Stomach (tissue), 19 donors: ENCODE data around the gene ST8SIA3. TPM values are rescaled to one million over a fixed set of nuclear protein-coding genes. Genes with fewer than 3 reads are reported as not detected.

Source experiments
- DNase-seq, 2 donors: peaks; one replicate each; pipeline versions ENCODE4 v3.0.0 to v3.0.0-alpha.2; 2013 to 2019
- H3K27ac ChIP-seq, 5 donors: fragments of 200-600 bp in 4 of 5; sonication (generic) in 4 of 5; one replicate each; pipeline ENCODE4 v1.5.1; 2013 to 2019; ENCODE audit warnings: mild to moderate bottlenecking in 1 of 5, moderate library complexity in 1 of 5
- H3K27me3 ChIP-seq, 3 donors: fragments of 200-600 bp; sonication (generic); one replicate each; pipeline ENCODE4 v1.5.1; 2017 to 2019; ENCODE audit warnings: mixed run types in 1 of 3
- H3K36me3 ChIP-seq, 4 donors: fragments of 200-600 bp; sonication (generic); 1 replicate in 3 of 4; 2 replicates in 1 of 4; pipeline ENCODE4 v1.5.1; 2016 to 2019
- H3K4me1 ChIP-seq, 4 donors: fragments of 200-600 bp; sonication (generic); one replicate each; pipeline ENCODE4 v1.5.1; 2016 to 2019
- H3K4me3 ChIP-seq, 4 donors: fragments of 200-600 bp; sonication (generic) in 3 of 4; one replicate each; pipeline ENCODE4 v1.5.1; 2016 to 2019; ENCODE audit warnings: mild to moderate bottlenecking in 1 of 4
- H3K9me3 ChIP-seq, 4 donors: fragments of 200-600 bp; sonication (generic); one replicate each; pipeline ENCODE4 v1.5.1; 2016 to 2019
- CTCF ChIP-seq, 7 experiments: fragments of 450-650 bp in 4 of 7; fragments of 200-600 bp in 3 of 7; sonication (generic) in 3 of 7; IDR thresholded peaks; one replicate each; pipeline ENCODE4 v1.5.1; 2016 to 2019; ENCODE audit warnings: antibody characterized with exemption in 7 of 7, control low read depth in 2 of 7, mild to moderate bottlenecking in 1 of 7
- EP300 ChIP-seq: sonication (generic); formaldehyde crosslinking; IDR thresholded peaks from one replicate; pipeline ENCODE4 v1.6.1; 2017; ENCODE audit warnings: antibody characterized with exemption
- POLR2A ChIP-seq, 4 donors: fragments of 450-650 bp; IDR thresholded peaks; one replicate each; pipeline ENCODE4 v1.6.1; 2016; ENCODE audit warnings: antibody characterized with exemption in 4 of 4, control low read depth in 2 of 4, mild to moderate bottlenecking in 1 of 4, moderate library complexity in 1 of 4
- POLR2AphosphoS5 ChIP-seq, 3 donors: sonication (generic); formaldehyde crosslinking; IDR thresholded peaks; one replicate each; pipeline ENCODE4 v1.6.1; 2016; ENCODE audit warnings: antibody characterized with exemption in 3 of 3
- WGBS, 5 donors: extraction: QIAGEN DNeasy Blood & Tissue Kit in 3 of 5; methylation state at CpG; one replicate each; pipeline versions ENCODE4 v1.1.5 to v1.1.7; 2013 to 2018; 5-methylcytosine and 5-hydroxymethylcytosine counted together
- intact Hi-C: fragments of 100-400 bp; cut with DNase I; formaldehyde crosslinking; loops from one replicate; pipeline ENCODE4 v1.15.1; 2023; ENCODE audit warnings: low total_unique reads
- long read RNA-seq, 10 donors: transcript quantifications; one replicate each; lab custom pipeline, GENCODE V29; 2026
- polyA plus RNA-seq, 3 donors: library from polyadenylated mRNA; stranded (reverse); fragments of 200-250 nt; gene quantifications; one replicate each; pipeline ENCODE4 v1.2.3, GENCODE V29; 2013
- total RNA-seq, 5 donors: library from RNA; depleted of rRNA; stranded (reverse); fragments of >200 nt; gene quantifications; one replicate each; pipeline versions ENCODE4 v1.1.0 to v1.2.3, GENCODE V29; 2014 to 2016
- donor health status: healthy with polysubstance abuse.
- donor health status: Bipolar disorder and iron deficiency.
- donor health status: healthy.

ST8SIA3 gene, protein sequence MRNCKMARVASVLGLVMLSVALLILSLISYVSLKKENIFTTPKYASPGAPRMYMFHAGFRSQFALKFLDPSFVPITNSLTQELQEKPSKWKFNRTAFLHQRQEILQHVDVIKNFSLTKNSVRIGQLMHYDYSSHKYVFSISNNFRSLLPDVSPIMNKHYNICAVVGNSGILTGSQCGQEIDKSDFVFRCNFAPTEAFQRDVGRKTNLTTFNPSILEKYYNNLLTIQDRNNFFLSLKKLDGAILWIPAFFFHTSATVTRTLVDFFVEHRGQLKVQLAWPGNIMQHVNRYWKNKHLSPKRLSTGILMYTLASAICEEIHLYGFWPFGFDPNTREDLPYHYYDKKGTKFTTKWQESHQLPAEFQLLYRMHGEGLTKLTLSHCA
- total RNA-seq (under 1 TPM in 1 of 5 donors, not detected in 4; 0.55 TPM), polyA plus RNA-seq (under 1 TPM in 2 of 3 donors, not detected in 1; 0.35 to 0.56 TPM)
- long read RNA-seq, donor 1, result 0 reads
- long read RNA-seq, donor 2, full-length matches to known transcripts, result 2 of 2 reads
- long read RNA-seq, donor 2, partial matches to known transcripts, result 0 of 2 reads
- long read RNA-seq, donor 2, other reads (novel, unspliced or antisense), result 0 of 2 reads
- long read RNA-seq, donor 3, full-length matches to known transcripts, result 1 of 1 reads
- long read RNA-seq, donor 3, partial matches to known transcripts, result 0 of 1 reads
- long read RNA-seq, donor 3, other reads (novel, unspliced or antisense), result 0 of 1 reads
- long read RNA-seq, donor 4, result 0 reads
- long read RNA-seq, donor 5, result 0 reads
- long read RNA-seq, donor 6, full-length matches to known transcripts, result 1 of 1 reads
- long read RNA-seq, donor 6, partial matches to known transcripts, result 0 of 1 reads
- long read RNA-seq, donor 6, other reads (novel, unspliced or antisense), result 0 of 1 reads
- long read RNA-seq, donor 7, result 0 reads
- long read RNA-seq, donor 8, result 0 reads
- long read RNA-seq, donor 9, full-length matches to known transcripts, result 1 of 1 reads
- long read RNA-seq, donor 9, partial matches to known transcripts, result 0 of 1 reads
- long read RNA-seq, donor 9, other reads (novel, unspliced or antisense), result 0 of 1 reads
- long read RNA-seq, donor 10, result 0 reads

DNA sequence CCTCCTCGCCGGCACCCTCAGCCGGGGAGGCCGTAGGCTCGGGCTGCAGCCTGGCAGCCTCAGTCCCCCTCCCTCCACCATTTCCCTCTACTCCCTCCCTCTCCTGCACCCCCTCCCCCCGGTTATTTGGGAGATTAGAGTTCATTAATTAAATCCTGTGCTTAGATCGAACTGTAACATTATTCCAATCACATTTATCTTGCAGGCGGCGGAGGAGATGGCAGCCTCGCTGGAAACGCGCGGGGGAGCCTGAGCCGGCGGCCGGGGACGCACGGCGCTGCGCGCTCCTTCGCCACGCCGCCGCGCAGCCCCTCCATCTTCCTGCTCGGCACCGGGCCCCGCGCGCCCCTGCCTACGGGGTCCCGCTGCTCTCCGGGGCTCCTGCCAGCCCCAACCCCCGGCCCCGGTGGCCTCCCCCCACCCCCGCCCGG is at the start of gene ST8SIA3:
Gene ST8SIA3, plus strand, starts transcription at position 287 of the 431 bp plus-strand sequence. CDS start 290 bp downstream, outside the sequence.
- Histone ChIP-seq H3K27ac (no peak within 1 kb of the TSS), H3K9me3 (peaks cover 0 to 16% (median 5%) of the 10 kb centered on the region in 4 donors), H3K36me3 (no peaks in the 10 kb centered on the region), H3K4me1 (peaks cover 0 to 25% (median 10%) of the 10 kb centered on the region in 4 donors), H3K4me3 (peak within 1 kb of the TSS in 1 of 4 donors; percentile 2), H3K27me3 (peaks cover 16 to 91% (median 44%) of the 10 kb centered on the region in 3 donors)
- WGBS, 5 donors, result 4 to 6% (median 5%) methylated on average over 20 to 38 of the region's 38 CpGs
- TF ChIP-seq EP300, result no peak
- TF ChIP-seq POLR2A (IDR thresholded peaks at IDR 0.05), result no peak
- no peak for TF ChIP-seq POLR2AphosphoS5 (IDR thresholded peaks at IDR 0.05)
- intact Hi-C loops, result no loop called here
- peak in 1 of 2 donors; percentile 11 for DNase-seq

- Histone ChIP-seq H3K4me3 (no peak overlapping the region), H3K4me1 (no peaks in the 10 kb centered on the region), H3K9me3 (no peaks in the 10 kb centered on the region), H3K27me3 (peaks cover 0 to 4% (median 0%) of the 10 kb centered on the region in 3 donors), H3K27ac (no peak overlapping the region), H3K36me3 (no peaks in the 10 kb centered on the region)
- DNase-seq, result no peak
- 78 to 88% (median 85%) methylated on average over 4 of the region's 4 CpGs for WGBS, 5 donors
- intact Hi-C loops, result no loop called here
- no peak for TF ChIP-seq POLR2AphosphoS5 (IDR thresholded peaks at IDR 0.05)
- TF ChIP-seq CTCF (IDR thresholded peaks at IDR 0.05), result no peak
- no peak for TF ChIP-seq EP300
- TF ChIP-seq POLR2A (IDR thresholded peaks at IDR 0.05), result no peak
Measured at GRCh38 chr18:57311472-57311871, 40.9 kb upstream of the ST8SIA3 start.

GRCh38 chr18:57312346-57313144 is 39.8 kb upstream of the ST8SIA3 start:
- no peak for TF ChIP-seq POLR2A (IDR thresholded peaks at IDR 0.05)
- no peak for TF ChIP-seq EP300
- TF ChIP-seq POLR2AphosphoS5 (IDR thresholded peaks at IDR 0.05), result no peak
- no peak for TF ChIP-seq CTCF (IDR thresholded peaks at IDR 0.05)
- Histone ChIP-seq H3K36me3 (no peaks in the 10 kb centered on the region), H3K4me1 (no peaks in the 10 kb centered on the region), H3K9me3 (no peaks in the 10 kb centered on the region), H3K27ac (no peak overlapping the region), H3K27me3 (peaks cover 0 to 4% (median 0%) of the 10 kb centered on the region in 3 donors), H3K4me3 (no peak overlapping the region)
- intact Hi-C loops, result no loop called here
- WGBS, 5 donors, result 62 to 72% (median 72%) methylated on average over 3 of the region's 3 CpGs
- DNase-seq, result no peak

DNA sequence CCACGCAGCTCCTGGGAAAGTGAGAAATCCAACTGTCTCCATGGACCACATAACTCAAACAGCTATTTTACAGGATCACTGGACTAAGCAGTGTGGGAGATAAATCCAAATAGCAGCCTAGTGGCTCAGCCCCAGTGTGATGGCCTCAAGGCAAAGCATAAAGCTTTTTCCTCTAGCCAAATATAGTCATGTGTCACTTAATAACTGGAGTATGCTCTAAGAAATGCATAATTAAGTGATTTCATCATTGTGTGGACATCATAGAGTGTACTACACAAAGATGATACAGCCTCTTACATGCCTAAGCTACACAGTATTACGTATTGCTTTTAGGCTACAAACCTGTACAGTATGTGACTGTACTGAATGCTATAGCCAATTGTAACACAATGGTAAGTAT is 31.8 kb upstream of the ST8SIA3 start:
- H3K27me3 ChIP-seq, result peaks cover 0 to 6% (median 0%) of the 10 kb centered on the region in 3 donors
- H3K36me3 ChIP-seq, result no peaks in the 10 kb centered on the region
- no peak for TF ChIP-seq EP300
- TF ChIP-seq CTCF (IDR thresholded peaks at IDR 0.05), result no peak
- no peak for TF ChIP-seq POLR2A (IDR thresholded peaks at IDR 0.05)
- no peak for TF ChIP-seq POLR2AphosphoS5 (IDR thresholded peaks at IDR 0.05)
- no peaks in the 10 kb centered on the region for H3K9me3 ChIP-seq
- no peak for DNase-seq
- H3K4me3 ChIP-seq, result no peak overlapping the region
- intact Hi-C loops, result no loop called here
- H3K4me1 ChIP-seq, result no peaks in the 10 kb centered on the region
- WGBS, 5 donors, result 65 to 95% (median 74%) methylated on average over 2 of the region's 2 CpGs
- H3K27ac ChIP-seq, result no peak overlapping the region
